Measurements from ENCODE around the gene TRIM37. TPM values are rescaled to one million over a fixed set of nuclear protein-coding genes. Genes with fewer than 3 reads are reported as not detected.

The TRIM37 gene
- total RNA-seq, 4 donors from 2014 or later: 16.8 to 29.3 (median 21.5) TPM

- TF ChIP-seq CTCF (IDR thresholded peaks at IDR 0.05): peak in 2 of 3 donors; percentile 57 to 87
- no peak for ATAC-seq (ENCODE audit: low FRiP score)
- DNase-seq (ENCODE audit: low spot score): peak; percentile 79
These were observed 102.2 kb downstream of the TRIM37 start for GRCh38 chr17:59004338-59005111.

- DNase-seq (ENCODE audit: low spot score) (no peak), ATAC-seq (ENCODE audit: low FRiP score) (no peak)
- no peak for TF ChIP-seq CTCF (IDR thresholded peaks at IDR 0.05)
These were observed 102.8 kb downstream of the TRIM37 start for GRCh38 chr17:59003860-59004259.

GRCh38 chr17:59002848-59003247 lies 103.8 kb downstream of the TRIM37 start:
- no peak for DNase-seq (ENCODE audit: low spot score)
- ATAC-seq (ENCODE audit: low FRiP score): no peak
- no peak for TF ChIP-seq CTCF (IDR thresholded peaks at IDR 0.05)

- ATAC-seq (ENCODE audit: low FRiP score): no peak
- TF ChIP-seq CTCF (IDR thresholded peaks at IDR 0.05): no peak
- no peak for DNase-seq (ENCODE audit: low spot score)
These were observed 104.6 kb downstream of the TRIM37 start for GRCh38 chr17:59002126-59002525.

- ATAC-seq (ENCODE audit: low FRiP score) (no peak), DNase-seq (ENCODE audit: low spot score) (no peak)
These were observed 105.4 kb downstream of the TRIM37 start for GRCh38 chr17:59001158-59001814.

GRCh38 chr17:59000022-59000421 lies 106.7 kb downstream of the TRIM37 start:
- TF ChIP-seq CTCF (IDR thresholded peaks at IDR 0.05): no peak
- DNase-seq (ENCODE audit: low spot score) (no peak), ATAC-seq (ENCODE audit: low FRiP score) (no peak)

More at GRCh38 chr17:59001158-59001814, 105.4 kb downstream of the TRIM37 start:
- TF ChIP-seq CTCF (IDR thresholded peaks at IDR 0.05): no peak

GRCh38 chr17:58999500-58999899 lies 107.2 kb downstream of the TRIM37 start:
- TF ChIP-seq CTCF (IDR thresholded peaks at IDR 0.05): no peak
- DNase-seq (ENCODE audit: low spot score) (no peak), ATAC-seq (ENCODE audit: low FRiP score) (no peak)

All from omental fat pad (tissue), 4 donors.